ENCODE results near the gene TRAF7. TPM values are rescaled to one million over a fixed set of nuclear protein-coding genes. Genes with fewer than 3 reads are reported as not detected.
A peak's percentile ranks its signal among the peaks of the same experiment; 100 is the strongest.

Gene TRAF7
- total and polyA plus RNA-seq, 2 of the 13 experiments (the other 11 are each of a cell fraction or from before 2014, with no cell fraction given): 47.9 to 65.6 TPM

GRCh38 chr16:2152695-2153506 is 2.7 kb upstream of the TRAF7 start (continued):
- TF ChIP-seq ZNF770 (CRISPR knock-in tag; IDR thresholded peaks at IDR 0.05) (0 out of 2 replicates have a peak, but pooled peaks have one; percentile 43), SALL2 (CRISPR knock-in tag; IDR thresholded peaks at IDR 0.05) (no peak), ZNF556 (CRISPR knock-in tag; IDR thresholded peaks at IDR 0.05; ENCODE audit: borderline replicate concordance) (peak; percentile 41; the same call in 1 of the 2 replicates), ZFY (CRISPR knock-in tag; IDR thresholded peaks at IDR 0.05) (peak; percentile 48; the same call in 1 of the 2 replicates), PRDM15 (CRISPR knock-in tag; IDR thresholded peaks at IDR 0.05) (0 out of 2 replicates have a peak, but pooled peaks have one; percentile 13), MXI1 (IDR thresholded peaks at IDR 0.05; ENCODE audit: borderline replicate concordance, low read depth, low read length) (peak; percentile 34; the same call in 2 of the 3 replicates), ZBTB37 (CRISPR knock-in tag; IDR thresholded peaks at IDR 0.05) (no peak), PITX1 (CRISPR knock-in tag; IDR thresholded peaks at IDR 0.05) (0 out of 2 replicates have a peak, but pooled peaks have one; percentile 50), FIP1L1 (IDR thresholded peaks at IDR 0.05; ENCODE audit: borderline replicate concordance, insufficient read depth, low read depth, low read length) (0 out of 2 replicates have a peak, but pooled peaks have one; percentile 68), MED1 (CRISPR knock-in tag; IDR thresholded peaks at IDR 0.05) (0 out of 2 replicates have a peak, but pooled peaks have one; percentile 12), HNRNPLL (IDR thresholded peaks at IDR 0.05; ENCODE audit: low read depth, low read length, poor library complexity, severe bottlenecking) (peak; percentile 29), MIXL1 (CRISPR knock-in tag; IDR thresholded peaks at IDR 0.05) (no peak)
- TF ChIP-seq, protein P1, sequence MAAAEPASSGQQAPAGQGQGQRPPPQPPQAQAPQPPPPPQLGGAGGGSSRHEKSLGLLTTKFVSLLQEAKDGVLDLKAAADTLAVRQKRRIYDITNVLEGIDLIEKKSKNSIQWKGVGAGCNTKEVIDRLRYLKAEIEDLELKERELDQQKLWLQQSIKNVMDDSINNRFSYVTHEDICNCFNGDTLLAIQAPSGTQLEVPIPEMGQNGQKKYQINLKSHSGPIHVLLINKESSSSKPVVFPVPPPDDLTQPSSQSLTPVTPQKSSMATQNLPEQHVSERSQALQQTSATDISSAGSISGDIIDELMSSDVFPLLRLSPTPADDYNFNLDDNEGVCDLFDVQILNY (CRISPR knock-in tag; conservative IDR thresholded peaks at IDR 0.05): no peak
